GM12878 (cell line): ENCODE data around the gene HIP1. TPM values are rescaled to one million over a fixed set of nuclear protein-coding genes. Genes with fewer than 3 reads are reported as not detected.
"Not testable (repeated sequence)": the region's sequence is repeated elsewhere in the genome, so short reads cannot be mapped to it uniquely, and the experiment has no call there.

Experiments
- ATAC-seq: fragments of 200-7000 bp; cut with Tn5 transposase; 3 replicates; pipeline ENCODE4 v1.9.1; 2020; ENCODE audit warnings: mild to moderate bottlenecking, moderate library complexity
- BruUV-seq: library from RNA; stranded (reverse); fragments of 400-500 nt; replicated peaks from 2 replicates; lab custom pipeline; 2021; lab: Mats Ljungman, UMichigan
- CTCF ChIA-PET: fragments of 300-600 bp; sonication (Branson Sonifier 250); formaldehyde crosslinking; extraction: SDS; loops from one replicate; lab custom pipeline; 2021; ENCODE audit warnings: inconsistent platforms; lab: Yijun Ruan, JAX
- POLR2A ChIA-PET: fragments of 350-600 bp; formaldehyde crosslinking; extraction: SDS; loops from one replicate; lab custom pipeline; 2021; ENCODE audit warnings: inconsistent platforms; lab: Charles Lee
- RAD21 ChIA-PET: fragments of 300-600 bp; sonication (Branson Sonifier 250); formaldehyde crosslinking; loops from one replicate; lab custom pipeline; 2023; ENCODE audit warnings: antibody characterized with exemption; ENCODE audit not compliant: unreplicated experiment; lab: Charles Lee
- SMC1A ChIA-PET: fragments of 300-600 bp; sonication (Branson Sonifier 250); formaldehyde crosslinking; loops from one replicate; lab custom pipeline; 2023; ENCODE audit not compliant: unreplicated experiment, uncharacterized antibody; lab: Charles Lee
- DNase-seq: peaks from one replicate; pipeline ENCODE4 v3.0.0-alpha.2; 2011; ENCODE audit warnings: low read depth, low spot score
- FAIRE-seq: peaks from 3 replicates; lab custom pipeline; 2011; peaks lifted over from hg19 to GRCh38; lab: Jason Lieb, UNC
- H2AFZ ChIP-seq: 2 replicates; pipeline ENCODE4 v1.6.0; 2011; ENCODE audit warnings: low read depth, low read length, control low read depth; ENCODE audit not compliant: control insufficient read depth
- H3K27ac ChIP-seq: 2 replicates; pipeline ENCODE4 v1.5.1; 2011; ENCODE audit warnings: control low read depth; ENCODE audit not compliant: control insufficient read depth, insufficient read depth
- H3K27me3 ChIP-seq, 2 experiments: replicated peaks in 1 of 2; 2 replicates each; pipeline versions ENCODE4 v1.6.0 to v1.6.1; 2011; ENCODE audit warnings: low read length in 1 of 2; ENCODE audit not compliant: control insufficient read depth in 2 of 2, insufficient read depth in 2 of 2
- H3K36me3 ChIP-seq, 2 experiments: 2 replicates each; pipeline ENCODE4 v1.5.1; 2011; ENCODE audit warnings: low read length in 1 of 2; ENCODE audit not compliant: control insufficient read depth in 2 of 2, insufficient read depth in 2 of 2
- H3K4me1 ChIP-seq: 2 replicates; pipeline ENCODE4 v1.6.1; 2011; ENCODE audit warnings: mild to moderate bottlenecking, low read length, moderate library complexity, mixed read lengths; ENCODE audit not compliant: control insufficient read depth, insufficient read depth
- H3K4me2 ChIP-seq: 2 replicates; pipeline ENCODE4 v1.6.0; 2011; ENCODE audit warnings: control low read depth; ENCODE audit not compliant: control insufficient read depth, insufficient read depth
- H3K4me3 ChIP-seq: fragments of 200-600 bp; sonication (generic); 2 replicates; pipeline ENCODE4 v1.5.1; 2016
- H3K79me2 ChIP-seq: 2 replicates; pipeline ENCODE4 v1.6.0; 2011; ENCODE audit warnings: low read length; ENCODE audit not compliant: control insufficient read depth, insufficient read depth
- H3K9ac ChIP-seq: 2 replicates; pipeline ENCODE4 v1.8.0; 2011; ENCODE audit warnings: low read length, control low read depth, mixed read lengths; ENCODE audit not compliant: control insufficient read depth, insufficient read depth
- H3K9me3 ChIP-seq: replicated peaks from 3 replicates; pipeline ENCODE4 v1.5.1; 2011; ENCODE audit warnings: mild to moderate bottlenecking, low read length; ENCODE audit not compliant: control insufficient read depth, insufficient read depth
- H4K20me1 ChIP-seq: 2 replicates; pipeline ENCODE4 v1.6.0; 2011; ENCODE audit not compliant: control insufficient read depth, insufficient read depth
- CUX1 ChIP-seq: IDR thresholded peaks from 2 replicates; pipeline ENCODE4 v1.6.1; 2012; ENCODE audit warnings: improper control_type of control experiment, low read depth, low read length; ENCODE audit not compliant: insufficient replicate concordance
- EP300 ChIP-seq, 2 experiments: fragments of 150-350 bp in 1 of 2; IDR thresholded peaks; 2 replicates each; pipeline ENCODE4 v1.6.1; 2011 to 2012; ENCODE audit warnings: low read depth in 2 of 2, low read length in 2 of 2, borderline replicate concordance in 1 of 2, improper control_type of control experiment in 1 of 2, inconsistent platforms in 1 of 2; ENCODE audit not compliant: control insufficient read depth in 1 of 2
- FOS ChIP-seq: IDR thresholded peaks from 3 replicates; pipeline ENCODE4 v1.6.1; 2011; ENCODE audit warnings: borderline replicate concordance; ENCODE audit not compliant: insufficient read length; ENCODE audit errors: extremely low read depth
- MAX ChIP-seq: IDR thresholded peaks from 2 replicates; pipeline ENCODE4 v1.6.1; 2012; ENCODE audit warnings: low read depth, low read length, improper control_type of control experiment
- MTA2 ChIP-seq: fragments of 450-650 bp; IDR thresholded peaks from 2 replicates; pipeline ENCODE4 v1.6.1; 2016; ENCODE audit warnings: low read depth, mild to moderate bottlenecking, moderate library complexity
- MXI1 ChIP-seq: fragments of 150-350 bp; IDR thresholded peaks from 2 replicates; pipeline ENCODE4 v1.6.1; 2011; ENCODE audit warnings: low read depth, mild to moderate bottlenecking, inconsistent platforms, low read length, improper control_type of control experiment
- PAX8 ChIP-seq: fragments of 450-650 bp; IDR thresholded peaks from 2 replicates; pipeline ENCODE4 v1.6.1; 2017; ENCODE audit warnings: mild to moderate bottlenecking, moderate library complexity
- SIN3A ChIP-seq: IDR thresholded peaks from 2 replicates; pipeline ENCODE4 v1.6.1; 2012; ENCODE audit warnings: low read depth, low read length, improper control_type of control experiment
- SMAD5 ChIP-seq: IDR thresholded peaks from 2 replicates; pipeline ENCODE4 v1.6.1; 2016; ENCODE audit warnings: antibody characterized with exemption, low read depth
- STAT1 ChIP-seq: fragments of 450-650 bp; conservative IDR thresholded peaks from 2 replicates; pipeline ENCODE4 v1.6.1; 2014; ENCODE audit warnings: antibody characterized with exemption, mild to moderate bottlenecking
- TARDBP ChIP-seq: IDR thresholded peaks from 2 replicates; pipeline ENCODE4 v1.6.1; 2016; ENCODE audit warnings: borderline replicate concordance
- ZSCAN29 ChIP-seq: fragments of 450-650 bp; IDR thresholded peaks from 2 replicates; pipeline ENCODE4 v1.6.1; 2017; ENCODE audit warnings: mild to moderate bottlenecking, moderate library complexity
- WGBS: methylation state at CpG from one replicate; pipeline ENCODE4 v1.1.6; 2016; ENCODE audit warnings: low lambda C conversion rate; ENCODE audit not compliant: insufficient replicate concordance, insufficient coverage; ENCODE audit errors: missing lambda C conversion rate; 5-methylcytosine and 5-hydroxymethylcytosine counted together
- in situ Hi-C: fragments of 300-500 bp; cut with MboI; formaldehyde crosslinking; loops from 9 replicates; pipeline ENCODE4 v1.14.3; 2018; ENCODE audit warnings: mixed read lengths
- intact Hi-C: fragments of 100-400 bp; cut with micrococcal nuclease; formaldehyde crosslinking; loops from one replicate; pipeline ENCODE4 v1.14.2; 2022; ENCODE audit not compliant: unreplicated experiment
- polyA plus RNA-seq, 11 experiments: library from polyadenylated mRNA; depleted of rRNA in 4 of 11; unstranded in 6 of 11; stranded (reverse) in 5 of 11; fragments of >200 nt; fragmentation: Nextera tagmentation in 4 of 11; fragmentation: Illumina TruSeq in 1 of 11; extraction: Ambion mirVana in 4 of 11; extraction: Trizol in 1 of 11; gene quantifications; 1 replicate in 1 of 11; 2 replicates in 10 of 11; pipeline versions ENCODE4 v1.2.1 to v1.2.3, GENCODE V29; 2011 to 2016; ENCODE audit warnings: inconsistent platforms in 2 of 11, missing spikeins in 2 of 11, low read depth in 1 of 11
- total RNA-seq, 4 experiments: library from RNA; depleted of rRNA in 3 of 4; stranded (reverse); fragments of >200 nt in 3 of 4; fragmentation: Illumina TruSeq in 1 of 4; extraction: Trizol in 1 of 4; gene quantifications; 2 replicates each; pipeline versions ENCODE4 v1.2.1 to v1.2.3, GENCODE V29; 2013 to 2021

The HIP1 gene
- total and polyA plus RNA-seq, 10 of the 15 experiments (the other 5 are each of a cell fraction or from before 2014, with no cell fraction given) = 1.2 to 9.7 (median 3.2) TPM

DNA sequence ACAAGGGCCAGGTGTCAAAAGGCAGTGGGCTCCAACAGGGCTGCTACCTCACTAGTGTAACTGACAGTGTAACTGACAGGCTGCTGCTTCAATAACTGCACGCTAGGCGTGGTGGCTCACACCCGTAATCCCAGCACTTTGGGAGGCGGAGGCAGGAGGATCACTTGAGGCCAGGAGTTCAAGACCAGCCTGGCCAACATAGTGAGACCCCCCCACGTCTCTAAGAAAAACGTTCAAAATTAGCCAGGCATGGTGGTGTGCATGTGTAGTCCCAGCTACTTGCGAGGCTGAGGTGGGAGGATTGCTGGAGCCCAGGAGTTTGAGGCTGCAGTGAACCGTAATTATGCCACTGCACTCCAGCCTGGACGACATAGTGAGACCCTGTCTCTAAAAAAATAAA is 16.8 kb downstream of the HIP1 start:
- H3K79me2 ChIP-seq, ATAC-seq, H3K9me3 ChIP-seq, intact Hi-C loops, H3K9ac ChIP-seq, H3K4me2 ChIP-seq, H2AFZ ChIP-seq, POLR2A ChIA-PET, CTCF ChIA-PET, H4K20me1 ChIP-seq, in situ Hi-C loops, H3K27me3 ChIP-seq, H3K27ac ChIP-seq, DNase-seq, RAD21 ChIA-PET, BruUV-seq, H3K36me3 ChIP-seq, H3K4me3 ChIP-seq, FAIRE-seq: not testable (repeated sequence)
- SMC1A ChIA-PET = interaction anchor here (1.1 kb wide), 1 partner anchor 18 kb away, joined by 4 read pairs; no protein-coding TSS in a partner anchor
- peaks cover 12% of the 10 kb centered on the region for H3K4me1 ChIP-seq
- WGBS = 61% methylated on average over 9 of the region's 9 CpGs

DNA sequence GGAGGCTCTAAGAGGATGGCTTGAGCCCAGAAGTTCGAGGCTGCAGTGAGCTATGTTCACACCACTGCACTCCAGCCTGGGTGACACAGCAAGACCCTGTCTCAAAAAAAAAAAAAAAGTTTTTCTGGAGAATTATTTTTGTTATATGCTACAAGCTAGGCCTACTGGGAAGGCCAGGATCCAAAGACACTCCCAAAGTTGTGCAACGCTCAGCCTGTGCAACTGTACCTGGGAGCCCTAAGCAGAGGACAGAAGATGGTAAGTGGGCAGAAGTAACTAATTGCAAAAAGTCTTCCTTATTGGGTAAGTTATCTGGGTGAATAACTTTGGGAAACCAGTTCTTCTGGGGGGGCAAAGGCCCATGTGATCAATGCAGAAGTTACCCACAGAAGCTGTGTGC is 17.3 kb downstream of the HIP1 start:
- Histone ChIP-seq H3K9ac (no peak overlapping the region), H3K27me3 (no peaks in the 10 kb centered on the region), H3K4me1 (peaks cover 12% of the 10 kb centered on the region), H3K4me2 (no peak overlapping the region), H3K9me3 (no peaks in the 10 kb centered on the region), H3K36me3 (no peaks in the 10 kb centered on the region), H3K27ac (no peak overlapping the region), H4K20me1 (no peaks in the 10 kb centered on the region), H3K79me2 (no peaks in the 10 kb centered on the region), H2AFZ (no peak overlapping the region), H3K4me3 (no peak overlapping the region)
- ChIA-PET RAD21 (interaction anchor here (0.7 kb wide), 2 partner anchors 18 to 91 kb away, joined by 3 read pairs; no protein-coding TSS in a partner anchor), POLR2A (interaction anchor here (0.7 to 0.9 kb wide), 2 partner anchors 39 to 56 kb away, joined by 3 read pairs; no protein-coding TSS in a partner anchor), SMC1A (interaction anchor here (1.1 kb wide), 1 partner anchor 18 kb away, joined by 4 read pairs; no protein-coding TSS in a partner anchor), CTCF (interaction anchor here (0.6 kb wide), 1 partner anchor 17 kb away, joined by 3 read pairs; no protein-coding TSS in a partner anchor)
- BruUV-seq = no TSS peak
- no peak for DNase-seq
- FAIRE-seq = no peak
- ATAC-seq = no peak
- intact Hi-C loops (no loop called here), in situ Hi-C loops (no loop called here)
- 88% methylated on average over 2 of the region's 2 CpGs for WGBS
- TF ChIP-seq FOS = no peak
- no peak for TF ChIP-seq STAT1
- TF ChIP-seq CUX1 = no peak
- no peak for TF ChIP-seq ZSCAN29
- TF ChIP-seq PAX8 = no peak
- no peak for TF ChIP-seq MAX
- TF ChIP-seq MXI1 = no peak
- no peak for TF ChIP-seq MTA2
- TF ChIP-seq SMAD5 = no peak
- no peak for TF ChIP-seq TARDBP
- no peak for TF ChIP-seq EP300 (IDR thresholded peaks at IDR 0.05; ENCODE audit: borderline replicate concordance in 1 of 2, control insufficient read depth in 1 of 2, low read depth in 2 of 2, low read length in 2 of 2)
- no peak for TF ChIP-seq SIN3A
